ENCODE results near the gene ACTN1. TPM values are rescaled to one million over a fixed set of nuclear protein-coding genes. Genes with fewer than 3 reads are reported as not detected.

Gene ACTN1
- total RNA-seq, 2 donors from 2014 or later, result 106 to 185 TPM

GRCh38 chr14:68884031-68885030 is 94.8 kb downstream of the ACTN1 start:
- H3K4me3 ChIP-seq, result no peak overlapping the region
- DNase-seq, result no peak
- H3K9ac ChIP-seq (ENCODE audit: low read depth in 2 of 2, low read length in 2 of 2), result no peak overlapping the region
- intact Hi-C loops (cut with DNase I), result no loop called here
- peaks cover 22% of the 10 kb centered on the region for H3K36me3 ChIP-seq
- H3K27me3 ChIP-seq, result no peaks in the 10 kb centered on the region
- H3K4me1 ChIP-seq, result no peaks in the 10 kb centered on the region
- H3K9me3 ChIP-seq, result no peaks in the 10 kb centered on the region
- TF ChIP-seq CTCF (IDR thresholded peaks at IDR 0.05), result no peak
- H3K27ac ChIP-seq, result no peak overlapping the region

- DNase-seq, result no peak
- Histone ChIP-seq H3K4me3 (no peak overlapping the region), H3K27me3 (no peaks in the 10 kb centered on the region), H3K9ac (ENCODE audit: low read depth in 2 of 2, low read length in 2 of 2) (no peak overlapping the region), H3K36me3 (peaks cover 22% of the 10 kb centered on the region), H3K27ac (no peak overlapping the region), H3K4me1 (no peaks in the 10 kb centered on the region), H3K9me3 (no peaks in the 10 kb centered on the region)
- intact Hi-C loops (cut with DNase I), result no loop called here
- TF ChIP-seq CTCF (IDR thresholded peaks at IDR 0.05), result no peak
Measured at GRCh38 chr14:68882235-68882634, 96.9 kb downstream of the ACTN1 start.

GRCh38 chr14:68881396-68881795 is 97.7 kb downstream of the ACTN1 start:
- Histone ChIP-seq H3K9ac (ENCODE audit: low read depth in 2 of 2, low read length in 2 of 2) (no peak overlapping the region), H3K9me3 (no peaks in the 10 kb centered on the region), H3K36me3 (peaks cover 22% of the 10 kb centered on the region), H3K27ac (no peak overlapping the region), H3K27me3 (no peaks in the 10 kb centered on the region), H3K4me1 (no peaks in the 10 kb centered on the region), H3K4me3 (no peak overlapping the region)
- no peak for TF ChIP-seq CTCF (IDR thresholded peaks at IDR 0.05)
- no peak for DNase-seq
- intact Hi-C loops (cut with DNase I), result no loop called here

GRCh38 chr14:68880581-68881105 is 98.5 kb downstream of the ACTN1 start:
- Histone ChIP-seq H3K4me1 (no peaks in the 10 kb centered on the region), H3K27ac (no peak overlapping the region), H3K36me3 (peaks cover 22% of the 10 kb centered on the region), H3K9ac (ENCODE audit: low read depth in 2 of 2, low read length in 2 of 2) (no peak overlapping the region), H3K9me3 (no peaks in the 10 kb centered on the region), H3K4me3 (no peak overlapping the region), H3K27me3 (no peaks in the 10 kb centered on the region)
- intact Hi-C loops (cut with DNase I), result no loop called here
- DNase-seq, result no peak
- TF ChIP-seq CTCF (IDR thresholded peaks at IDR 0.05), result no peak

GRCh38 chr14:68879841-68880575 is 99.1 kb downstream of the ACTN1 start:
- no peak for TF ChIP-seq CTCF (IDR thresholded peaks at IDR 0.05)
- Histone ChIP-seq H3K36me3 (peaks cover 21% of the 10 kb centered on the region), H3K9ac (ENCODE audit: low read depth in 2 of 2, low read length in 2 of 2) (no peak overlapping the region), H3K4me3 (no peak overlapping the region), H3K4me1 (no peaks in the 10 kb centered on the region), H3K9me3 (no peaks in the 10 kb centered on the region), H3K27me3 (no peaks in the 10 kb centered on the region), H3K27ac (no peak overlapping the region)
- intact Hi-C loops (cut with DNase I), result no loop called here
- no peak for DNase-seq
